ENCODE results near the gene COL25A1. TPM values are rescaled to one million over a fixed set of nuclear protein-coding genes. Genes with fewer than 3 reads are reported as not detected.
"Not testable (repeated sequence)": the region's sequence is repeated elsewhere in the genome, so short reads cannot be mapped to it uniquely, and the experiment has no call there.

Gene COL25A1
- total RNA-seq, 1 experiment from 2014 or later = 4.2 TPM

DNA sequence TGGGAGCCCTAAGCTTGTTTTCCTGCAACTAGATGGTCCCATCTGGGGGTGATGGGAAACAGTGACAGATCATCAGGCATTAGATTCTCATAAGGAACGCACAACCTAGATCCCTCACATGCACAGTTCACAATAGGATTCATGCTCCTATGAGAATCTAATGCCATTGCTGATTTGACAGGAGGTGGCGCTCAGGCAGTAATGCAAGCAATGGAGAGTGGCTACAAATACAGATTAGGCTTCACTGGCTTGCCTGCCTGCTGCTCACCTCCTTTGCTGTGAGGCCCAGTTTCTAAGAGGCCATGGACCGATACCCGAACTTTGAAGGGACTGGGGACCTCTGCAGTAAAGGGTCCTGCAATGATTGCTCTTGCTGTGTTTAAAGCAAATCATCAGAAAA, 225.7 kb downstream of the COL25A1 start:
- not testable (repeated sequence) for H3K27ac Mint-ChIP-seq; H3K4me2 ChIP-seq (ENCODE audit: insufficient read depth, insufficient read length, low read length); H4K5ac ChIP-seq (ENCODE audit: insufficient read length, low read depth, low read length); H3K23me2 ChIP-seq (ENCODE audit: insufficient read length, low read depth, low read length, poor library complexity, severe bottlenecking); H2AFZ ChIP-seq (ENCODE audit: low read length); H2BK12ac ChIP-seq (ENCODE audit: insufficient read length, low read depth, low read length); H4K8ac ChIP-seq (replicated peaks; ENCODE audit: insufficient read length, low read depth, low read length); H3K4ac ChIP-seq (ENCODE audit: low read depth, low read length); H3T11ph ChIP-seq (ENCODE audit: low read length); DNase-seq; H3K4me1 Mint-ChIP-seq; H3K9ac ChIP-seq (ENCODE audit: extremely low read depth, insufficient read length, low read length); H3K4me1 ChIP-seq (ENCODE audit: insufficient read depth, low read length); H2BK20ac ChIP-seq (ENCODE audit: low read depth, low read length, poor library complexity, severe bottlenecking); H2BK15ac ChIP-seq (ENCODE audit: low read depth, low read length); H3K23ac ChIP-seq (ENCODE audit: insufficient read length, low read depth, low read length); H3K9me3 ChIP-seq (ENCODE audit: control insufficient read depth, low read depth, low read length); H3K4me3 Mint-ChIP-seq; H3K18ac ChIP-seq (ENCODE audit: insufficient read length, low read depth, low read length); H3K79me2 ChIP-seq (ENCODE audit: insufficient read depth, low read length); H4K20me1 ChIP-seq (ENCODE audit: control insufficient read depth, insufficient read depth, insufficient read length); H3K27me3 ChIP-seq (ENCODE audit: insufficient read depth, low read length); H3K56ac ChIP-seq (ENCODE audit: insufficient read length, low read depth, low read length); H3K27ac ChIP-seq (ENCODE audit: insufficient read length, low read depth, low read length); H3K27me3 Mint-ChIP-seq (ENCODE audit: low read depth); H2BK5ac ChIP-seq (ENCODE audit: insufficient read length, low read length); H4K91ac ChIP-seq (ENCODE audit: insufficient read length, low read depth, low read length); H3K79me1 ChIP-seq (ENCODE audit: insufficient read depth, low read depth, low read length, poor library complexity, severe bottlenecking); H3K14ac ChIP-seq (ENCODE audit: insufficient read depth, low read length); H2BK120ac ChIP-seq (ENCODE audit: low read depth, low read length, poor library complexity, severe bottlenecking); H2AK5ac ChIP-seq (ENCODE audit: insufficient read length, low read length)
- WGBS (ENCODE audit: extremely low coverage, insufficient read length, low lambda C conversion rate) = no CpG with 5 or more reads among the region's 4 CpGs
- Mint-ChIP-seq H3K36me3 (ENCODE audit: insufficient read depth in 1 of 3, low read depth in 3 of 3) (peaks cover 4 to 18% (median 5%) of the 10 kb centered on the region in 3 experiments; a peak in 6 of 7 replicates), H3K9me3 (peaks cover 18 to 28% of the 10 kb centered on the region in 2 experiments)
- TF ChIP-seq, protein P1, sequence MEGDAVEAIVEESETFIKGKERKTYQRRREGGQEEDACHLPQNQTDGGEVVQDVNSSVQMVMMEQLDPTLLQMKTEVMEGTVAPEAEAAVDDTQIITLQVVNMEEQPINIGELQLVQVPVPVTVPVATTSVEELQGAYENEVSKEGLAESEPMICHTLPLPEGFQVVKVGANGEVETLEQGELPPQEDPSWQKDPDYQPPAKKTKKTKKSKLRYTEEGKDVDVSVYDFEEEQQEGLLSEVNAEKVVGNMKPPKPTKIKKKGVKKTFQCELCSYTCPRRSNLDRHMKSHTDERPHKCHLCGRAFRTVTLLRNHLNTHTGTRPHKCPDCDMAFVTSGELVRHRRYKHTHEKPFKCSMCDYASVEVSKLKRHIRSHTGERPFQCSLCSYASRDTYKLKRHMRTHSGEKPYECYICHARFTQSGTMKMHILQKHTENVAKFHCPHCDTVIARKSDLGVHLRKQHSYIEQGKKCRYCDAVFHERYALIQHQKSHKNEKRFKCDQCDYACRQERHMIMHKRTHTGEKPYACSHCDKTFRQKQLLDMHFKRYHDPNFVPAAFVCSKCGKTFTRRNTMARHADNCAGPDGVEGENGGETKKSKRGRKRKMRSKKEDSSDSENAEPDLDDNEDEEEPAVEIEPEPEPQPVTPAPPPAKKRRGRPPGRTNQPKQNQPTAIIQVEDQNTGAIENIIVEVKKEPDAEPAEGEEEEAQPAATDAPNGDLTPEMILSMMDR (conservative IDR thresholded peaks at IDR 0.05) = peak; percentile 13; the same call in 1 of the 3 replicates
